GM19463 (cell line): ENCODE data around the gene PLOD1.
A peak's percentile ranks its signal among the peaks of the same experiment; 100 is the strongest.
"Not testable (repeated sequence)": the region's sequence is repeated elsewhere in the genome, so short reads cannot be mapped to it uniquely, and the experiment has no call there.

Experiments used
- ATAC-seq: cut with Tn5 transposase; IDR thresholded peaks from one replicate; pipeline ENCODE4 v1.9.1; 2021; ENCODE audit warnings: mild to moderate bottlenecking, moderate library complexity; ENCODE audit not compliant: unreplicated experiment

The PLOD1 gene

GRCh38 chr1:11934302-11935056 is at the start of gene PLOD1:
Gene PLOD1 (plus strand): TSS chr1:11934717. CDS start chr1:11934780, 63 bp downstream.
- ATAC-seq = peak; percentile 93

- ATAC-seq = no peak
These were observed 48.6 kb upstream of the PLOD1 start for GRCh38 chr1:11885916-11886315.

- no peak for ATAC-seq
These were observed 47.4 kb upstream of the PLOD1 start for GRCh38 chr1:11886986-11887665.

DNA sequence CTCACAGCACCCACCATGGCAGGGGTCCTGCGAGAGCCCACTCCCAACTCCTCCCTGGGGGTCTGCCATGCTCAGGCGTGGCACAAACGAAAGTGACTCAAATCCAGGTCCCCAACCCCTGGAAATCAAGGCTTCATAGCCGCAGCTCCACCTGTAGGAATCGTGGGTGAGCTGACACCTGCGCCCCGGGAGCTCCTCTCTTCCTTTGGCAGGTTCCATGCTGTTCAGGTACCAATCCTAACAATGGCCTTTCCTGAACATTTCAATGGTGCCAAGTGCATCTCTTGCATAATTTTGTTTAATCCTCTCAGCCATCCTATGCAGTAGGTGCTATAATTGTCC is 46.9 kb upstream of the PLOD1 start:
- ATAC-seq = no peak

GRCh38 chr1:11888206-11888876 is 46.2 kb upstream of the PLOD1 start:
- no peak for ATAC-seq

- no peak for ATAC-seq
These were observed 45.7 kb upstream of the PLOD1 start for GRCh38 chr1:11888877-11889208.

DNA sequence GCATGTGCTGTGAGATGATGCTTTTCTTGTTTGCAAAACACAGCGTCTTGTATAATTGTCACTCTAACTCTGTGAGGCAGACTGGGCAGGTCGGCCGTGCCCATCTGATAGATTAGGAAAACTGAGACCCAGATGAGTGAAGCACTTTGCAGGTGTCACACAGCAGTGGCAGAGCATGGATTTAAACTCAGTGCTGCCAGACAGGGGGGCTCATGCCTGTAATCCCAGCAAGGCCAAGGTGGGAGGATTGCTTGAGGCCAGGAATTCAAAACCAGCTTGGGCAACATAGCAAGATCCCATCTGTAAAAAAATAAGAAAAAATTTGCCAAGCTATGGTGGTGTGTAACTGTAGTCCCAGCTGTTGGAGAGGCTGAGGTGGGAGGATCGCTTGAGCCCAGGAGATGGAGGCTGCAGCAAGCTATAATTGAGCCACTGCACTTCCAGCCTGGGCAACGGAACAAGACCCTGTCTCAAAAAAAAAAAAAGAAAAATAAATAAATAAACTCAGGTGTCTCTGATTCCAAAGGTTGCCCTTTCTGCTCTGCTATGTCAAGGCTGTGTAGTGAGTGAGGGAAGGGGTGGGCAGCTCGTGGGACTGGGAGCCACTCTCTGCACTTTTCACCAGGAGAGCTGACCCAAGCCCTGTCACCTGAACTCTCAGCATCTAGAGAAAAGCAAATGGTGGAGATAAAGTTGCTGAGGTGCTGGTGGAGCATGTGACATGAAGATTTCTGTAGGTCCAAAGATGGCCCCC is 42.9 kb upstream of the PLOD1 start:
- no peak for ATAC-seq

GRCh38 chr1:11893907-11894251 is 40.6 kb upstream of the PLOD1 start:
- no peak for ATAC-seq

- not testable (repeated sequence) for ATAC-seq
These were observed 40.0 kb upstream of the PLOD1 start for GRCh38 chr1:11894501-11894900.

GRCh38 chr1:11898086-11898785 is 36.3 kb upstream of the PLOD1 start:
- ATAC-seq = no peak

GRCh38 chr1:11898831-11899467 is 35.6 kb upstream of the PLOD1 start:
- no peak for ATAC-seq

DNA sequence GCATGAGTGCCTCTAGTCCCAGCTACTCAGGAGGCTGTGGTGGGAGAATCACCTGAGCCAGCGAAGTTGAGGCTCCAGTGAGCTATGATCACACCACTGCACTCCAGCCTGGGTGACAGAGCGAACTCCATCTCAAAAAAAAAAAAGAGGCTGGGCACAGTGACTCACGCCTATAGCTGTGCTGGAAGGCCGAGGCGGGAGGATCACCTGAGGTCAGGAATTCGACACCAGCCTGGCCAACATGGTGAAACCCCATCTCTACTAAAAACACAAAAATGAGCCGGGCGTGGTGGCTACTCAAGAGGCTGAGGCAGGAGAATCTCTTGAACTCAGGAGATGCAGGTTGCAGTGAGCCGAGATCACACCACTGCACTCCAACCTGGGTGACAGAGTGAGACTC is 33.1 kb upstream of the PLOD1 start:
- not testable (repeated sequence) for ATAC-seq

DNA sequence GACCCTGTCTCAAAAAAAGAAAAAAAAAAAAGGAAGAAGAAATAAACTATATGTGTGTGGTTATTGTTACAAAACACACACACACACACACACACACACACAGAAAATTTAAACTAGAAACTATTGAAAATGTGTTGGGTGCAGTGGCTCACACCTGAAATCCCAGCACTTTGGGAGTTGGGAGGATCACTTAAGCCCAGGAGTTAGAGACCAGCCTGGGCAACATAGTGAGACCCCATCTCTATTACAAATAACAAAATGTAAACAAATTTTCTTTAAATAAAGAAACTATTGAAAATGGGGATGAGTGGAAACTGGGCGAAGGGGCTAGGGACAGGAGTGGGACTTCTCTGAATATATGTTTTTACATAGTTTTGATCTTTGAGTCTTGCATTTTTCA is 31.3 kb upstream of the PLOD1 start:
- no peak for ATAC-seq

DNA sequence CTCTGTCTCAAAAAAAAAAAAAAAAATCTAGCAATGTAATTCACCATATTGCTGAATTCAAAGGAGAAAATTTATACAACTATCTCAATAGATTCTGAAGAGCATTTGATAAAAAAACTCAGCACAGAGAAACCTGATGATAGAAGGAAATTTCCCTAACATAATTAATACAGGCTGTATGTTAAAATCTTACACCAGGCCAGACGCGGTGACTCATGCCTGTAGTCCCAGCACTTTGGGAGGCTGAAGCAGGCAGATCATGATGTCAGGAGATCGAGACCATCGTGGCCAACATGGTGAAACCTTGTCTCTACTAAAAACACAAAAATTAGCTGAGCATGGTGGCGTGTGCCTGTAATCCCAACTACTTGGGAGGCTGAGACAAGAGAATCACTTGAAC is 30.4 kb upstream of the PLOD1 start:
- ATAC-seq = not testable (repeated sequence)

DNA sequence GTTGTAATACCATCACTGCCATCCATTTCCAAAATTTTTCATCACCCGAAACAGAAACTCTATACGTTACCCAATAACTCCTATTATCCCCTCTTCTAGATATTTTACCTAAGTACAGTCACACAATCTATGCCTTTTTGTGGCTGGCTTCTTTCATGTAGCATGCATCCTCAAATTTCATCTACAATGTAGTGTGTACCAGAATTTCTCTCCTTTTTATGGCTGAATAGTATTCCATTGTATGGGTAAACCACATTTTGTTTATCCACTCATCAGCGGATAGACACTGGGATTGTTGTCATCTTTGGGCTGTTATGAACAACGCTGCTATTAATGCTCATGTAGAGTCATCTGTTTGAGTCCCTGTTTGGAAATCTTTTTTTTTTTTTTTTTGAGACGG is 29.5 kb upstream of the PLOD1 start:
- no peak for ATAC-seq

GRCh38 chr1:11906870-11907269 is 27.6 kb upstream of the PLOD1 start:
- no peak for ATAC-seq

DNA sequence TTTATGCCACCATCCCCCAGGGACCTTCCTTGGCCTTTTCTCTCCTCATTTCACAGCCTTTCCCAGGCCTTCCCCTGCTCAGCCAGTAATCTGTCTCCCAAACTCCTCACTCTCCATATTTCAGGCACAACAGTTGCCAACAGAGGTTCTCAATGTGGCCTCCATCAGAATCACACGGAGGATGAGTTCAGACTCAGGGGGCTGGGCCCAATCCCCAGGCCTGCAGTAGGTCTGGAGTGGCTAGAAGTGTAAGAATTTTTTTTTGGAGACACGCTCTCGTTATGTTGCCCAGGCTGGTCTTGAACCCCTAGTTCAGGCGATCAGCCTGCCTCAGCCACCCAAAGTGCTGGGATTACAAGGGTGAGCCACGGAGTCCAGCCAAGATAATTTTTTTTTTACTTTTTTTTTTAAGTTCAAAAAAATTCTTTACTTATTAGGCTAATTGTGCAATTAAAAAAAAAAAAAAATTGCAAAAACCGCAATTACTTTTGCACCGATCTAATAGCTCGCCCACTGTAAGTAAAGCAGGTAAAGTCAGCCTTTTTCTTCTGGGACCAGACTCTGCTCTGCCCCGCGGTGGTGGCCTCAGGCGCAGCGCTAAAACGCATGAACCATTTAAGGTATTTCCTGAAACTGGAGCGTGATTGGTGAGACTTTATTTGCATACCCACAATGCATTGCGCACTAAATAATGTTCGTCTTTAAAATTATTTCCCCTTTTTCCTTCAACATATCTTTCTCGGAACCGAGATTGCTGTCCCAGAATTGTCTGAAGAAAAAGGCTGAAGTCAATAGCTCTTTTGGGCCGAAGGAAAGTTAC is 27.0 kb upstream of the PLOD1 start:
- ATAC-seq = peak; percentile 43

- peak; percentile 51 for ATAC-seq
These were observed 26.3 kb upstream of the PLOD1 start for GRCh38 chr1:11908095-11908675.

- ATAC-seq = not testable (repeated sequence)
These were observed 23.6 kb upstream of the PLOD1 start for GRCh38 chr1:11910914-11911228.
